Neural crest cell (in vitro differentiated cells): ENCODE data around the gene TMEM229B. TPM values are rescaled to one million over a fixed set of nuclear protein-coding genes. Genes with fewer than 3 reads are reported as not detected.

Source experiments
- DNase-seq: peaks from one replicate; pipeline ENCODE4 v3.0.0; 2021; ENCODE audit warnings: low read depth, mixed read lengths, low spot score
- H3K27ac Mint-ChIP-seq: one replicate; pipeline ENCODE4 v1.8.0; 2021; ENCODE audit warnings: mild to moderate bottlenecking, mixed read lengths; ENCODE audit not compliant: unreplicated experiment
- H3K27me3 Mint-ChIP-seq: 2 replicates; pipeline ENCODE4 v1.8.0; 2021; ENCODE audit warnings: low read depth, mild to moderate bottlenecking, mixed read lengths
- H3K36me3 Mint-ChIP-seq: 2 replicates; pipeline ENCODE4 v1.8.0; 2021; ENCODE audit warnings: low read depth, mild to moderate bottlenecking, mixed read lengths
- H3K4me1 Mint-ChIP-seq: 2 replicates; pipeline ENCODE4 v1.8.0; 2021; ENCODE audit warnings: mixed read lengths
- H3K4me3 Mint-ChIP-seq: one replicate; pipeline ENCODE4 v1.8.0; 2021; ENCODE audit warnings: mild to moderate bottlenecking, mixed read lengths
- H3K9me3 Mint-ChIP-seq: 2 replicates; pipeline ENCODE4 v1.8.0; 2021; ENCODE audit warnings: mixed read lengths
- total RNA-seq: library from RNA; stranded (reverse); gene quantifications from 2 replicates; pipeline ENCODE4 v1.2.1, GENCODE V29; 2021
- TF ChIP-seq, protein P1 (sequence below): fragments of 200-600 bp; sonication (generic); conservative IDR thresholded peaks from 2 replicates; pipeline ENCODE4 v1.5.0; 2021; ENCODE audit warnings: antibody characterized with exemption, mild to moderate bottlenecking

Gene TMEM229B
- total RNA-seq, 1 donor from 2014 or later: 5.2 TPM

DNA sequence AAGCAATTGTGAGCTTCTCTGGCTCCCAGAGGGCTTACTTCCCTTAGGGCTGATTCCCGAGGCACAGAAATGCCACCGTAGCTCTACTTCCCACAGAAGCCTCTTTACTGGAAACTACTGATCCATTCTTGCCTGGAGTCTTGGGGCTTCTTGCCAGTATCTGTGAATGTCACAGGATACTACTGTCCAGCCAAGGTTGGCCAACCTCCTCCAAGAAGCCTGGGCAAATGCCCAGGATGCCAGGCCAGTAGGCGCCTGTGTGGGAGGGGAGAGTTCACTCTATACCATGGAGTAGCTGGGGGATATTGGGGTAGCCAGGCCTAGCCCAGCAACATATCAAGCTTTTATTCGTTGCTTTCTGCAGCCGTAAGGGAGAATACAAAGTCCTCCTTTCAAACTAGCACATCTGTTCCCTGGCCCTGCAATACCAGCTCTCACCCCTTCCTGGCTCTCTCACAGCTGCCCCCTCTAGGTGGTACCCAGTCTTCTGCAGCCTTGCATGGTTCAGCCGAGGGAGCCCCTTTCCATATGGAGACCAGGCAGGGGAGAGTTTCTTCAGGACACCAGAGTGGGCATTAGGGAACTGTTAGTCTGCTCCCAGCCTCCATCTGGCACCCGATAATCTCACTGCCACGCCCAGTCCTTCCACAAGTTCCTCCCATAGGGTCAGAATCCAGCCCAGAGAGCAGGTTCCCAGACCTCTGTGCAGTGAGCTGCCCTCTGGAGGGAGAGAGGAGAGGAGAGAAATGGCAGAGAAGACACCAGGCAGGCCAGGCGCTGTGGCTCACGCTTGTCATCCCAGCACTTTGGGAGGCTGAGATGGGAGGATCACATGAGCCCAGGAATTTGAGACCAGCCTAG is 52.3 kb downstream of the TMEM229B start:
- Mint-ChIP-seq H3K27me3 (peaks cover 3% of the 10 kb centered on the region), H3K9me3 (no peaks in the 10 kb centered on the region), H3K4me3 (no peak overlapping the region), H3K27ac (no peak overlapping the region), H3K4me1 (no peaks in the 10 kb centered on the region), H3K36me3 (no peaks in the 10 kb centered on the region)
- TF ChIP-seq, protein P1, sequence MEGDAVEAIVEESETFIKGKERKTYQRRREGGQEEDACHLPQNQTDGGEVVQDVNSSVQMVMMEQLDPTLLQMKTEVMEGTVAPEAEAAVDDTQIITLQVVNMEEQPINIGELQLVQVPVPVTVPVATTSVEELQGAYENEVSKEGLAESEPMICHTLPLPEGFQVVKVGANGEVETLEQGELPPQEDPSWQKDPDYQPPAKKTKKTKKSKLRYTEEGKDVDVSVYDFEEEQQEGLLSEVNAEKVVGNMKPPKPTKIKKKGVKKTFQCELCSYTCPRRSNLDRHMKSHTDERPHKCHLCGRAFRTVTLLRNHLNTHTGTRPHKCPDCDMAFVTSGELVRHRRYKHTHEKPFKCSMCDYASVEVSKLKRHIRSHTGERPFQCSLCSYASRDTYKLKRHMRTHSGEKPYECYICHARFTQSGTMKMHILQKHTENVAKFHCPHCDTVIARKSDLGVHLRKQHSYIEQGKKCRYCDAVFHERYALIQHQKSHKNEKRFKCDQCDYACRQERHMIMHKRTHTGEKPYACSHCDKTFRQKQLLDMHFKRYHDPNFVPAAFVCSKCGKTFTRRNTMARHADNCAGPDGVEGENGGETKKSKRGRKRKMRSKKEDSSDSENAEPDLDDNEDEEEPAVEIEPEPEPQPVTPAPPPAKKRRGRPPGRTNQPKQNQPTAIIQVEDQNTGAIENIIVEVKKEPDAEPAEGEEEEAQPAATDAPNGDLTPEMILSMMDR: no peak
- no peak for DNase-seq

DNA sequence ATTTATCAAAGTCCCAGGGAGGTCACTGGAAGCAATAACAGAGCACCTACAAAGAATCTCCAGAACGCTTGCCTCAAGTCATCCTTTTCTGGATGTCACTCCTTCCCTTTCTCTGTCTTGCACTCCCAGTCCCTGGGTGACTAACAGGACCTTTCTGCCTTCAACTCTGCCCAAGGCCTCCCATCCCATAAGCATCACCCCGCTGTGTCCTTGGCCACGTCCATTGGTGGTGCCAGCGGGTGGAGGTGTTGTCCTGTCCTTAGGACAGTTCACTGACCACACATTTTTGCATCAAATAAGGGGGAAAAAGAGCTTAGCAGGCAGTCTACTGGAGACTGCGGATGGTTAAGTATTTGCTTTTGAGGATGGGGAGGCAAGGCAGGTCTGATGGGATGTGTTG is 52.9 kb downstream of the TMEM229B start:
- Mint-ChIP-seq H3K27ac (no peak overlapping the region), H3K4me1 (no peaks in the 10 kb centered on the region), H3K4me3 (no peak overlapping the region), H3K9me3 (no peaks in the 10 kb centered on the region), H3K27me3 (peaks cover 3% of the 10 kb centered on the region), H3K36me3 (no peaks in the 10 kb centered on the region)
- no peak for DNase-seq
- TF ChIP-seq, protein P1: no peak

DNA sequence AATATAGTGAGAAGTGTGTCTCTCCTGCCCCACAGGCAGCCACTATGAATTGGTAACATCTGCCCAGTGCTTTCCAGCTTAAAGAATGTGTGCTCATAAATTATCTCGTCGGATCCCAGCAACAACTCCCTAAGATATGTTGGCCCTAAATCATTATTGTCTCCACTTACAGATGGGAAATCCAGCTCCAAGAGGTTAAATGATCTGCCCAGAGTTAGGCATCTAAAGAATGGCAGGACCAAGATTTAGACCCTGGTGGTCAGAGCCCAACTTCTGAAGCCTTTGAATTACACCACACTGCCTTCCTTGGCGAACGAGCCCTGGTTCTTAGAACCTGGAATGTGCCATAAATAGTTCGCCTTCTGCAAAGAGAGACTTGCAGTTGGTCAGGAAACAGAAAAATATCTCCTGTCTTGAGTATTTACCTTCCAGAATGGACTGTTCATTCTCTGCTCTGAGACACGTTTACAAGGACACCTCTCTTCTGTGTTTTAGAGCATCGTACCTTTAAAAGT is 56.4 kb downstream of the TMEM229B start:
- Mint-ChIP-seq H3K4me1 (peaks cover 4% of the 10 kb centered on the region), H3K27me3 (peaks cover 1% of the 10 kb centered on the region), H3K27ac (no peak overlapping the region), H3K9me3 (no peaks in the 10 kb centered on the region), H3K36me3 (no peaks in the 10 kb centered on the region), H3K4me3 (no peak overlapping the region)
- no peak for DNase-seq
- TF ChIP-seq, protein P1: no peak

DNA sequence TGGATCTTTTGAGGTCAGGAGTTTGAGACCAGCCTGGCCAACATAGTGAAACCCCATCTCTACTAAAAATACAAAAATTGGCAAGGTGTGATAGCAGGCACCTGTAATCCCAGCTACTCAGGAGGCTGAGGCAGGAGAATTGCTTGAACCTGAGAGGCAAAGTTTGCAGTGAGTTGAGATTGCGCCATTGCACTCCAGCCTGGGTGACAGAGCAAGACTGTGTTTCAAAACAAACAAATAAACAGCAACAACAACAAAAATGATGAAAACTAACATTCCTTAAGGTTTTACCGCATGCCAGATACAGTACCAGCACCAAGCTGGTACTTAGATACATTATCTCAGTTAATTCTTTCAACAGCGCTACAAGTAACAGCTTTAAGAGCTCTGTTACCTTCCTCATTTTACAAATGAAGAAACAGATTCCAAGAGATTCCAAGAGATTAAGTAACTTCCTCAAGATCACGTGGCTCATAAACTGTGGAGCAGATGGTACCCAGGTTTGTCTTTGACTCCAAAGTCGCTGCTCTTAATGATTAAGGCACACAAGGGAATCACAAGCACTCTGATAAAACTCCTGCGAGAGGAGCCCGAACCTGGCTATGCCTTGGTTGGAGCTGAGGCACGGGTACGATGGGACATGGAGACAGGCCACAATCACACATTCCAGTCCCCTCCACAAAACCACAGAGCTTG is 58.9 kb downstream of the TMEM229B start:
- Mint-ChIP-seq H3K27me3 (no peaks in the 10 kb centered on the region), H3K4me1 (peaks cover 15% of the 10 kb centered on the region), H3K27ac (no peak overlapping the region), H3K9me3 (no peaks in the 10 kb centered on the region), H3K36me3 (no peaks in the 10 kb centered on the region), H3K4me3 (no peak overlapping the region)
- DNase-seq: no peak
- TF ChIP-seq, protein P1: no peak

DNA sequence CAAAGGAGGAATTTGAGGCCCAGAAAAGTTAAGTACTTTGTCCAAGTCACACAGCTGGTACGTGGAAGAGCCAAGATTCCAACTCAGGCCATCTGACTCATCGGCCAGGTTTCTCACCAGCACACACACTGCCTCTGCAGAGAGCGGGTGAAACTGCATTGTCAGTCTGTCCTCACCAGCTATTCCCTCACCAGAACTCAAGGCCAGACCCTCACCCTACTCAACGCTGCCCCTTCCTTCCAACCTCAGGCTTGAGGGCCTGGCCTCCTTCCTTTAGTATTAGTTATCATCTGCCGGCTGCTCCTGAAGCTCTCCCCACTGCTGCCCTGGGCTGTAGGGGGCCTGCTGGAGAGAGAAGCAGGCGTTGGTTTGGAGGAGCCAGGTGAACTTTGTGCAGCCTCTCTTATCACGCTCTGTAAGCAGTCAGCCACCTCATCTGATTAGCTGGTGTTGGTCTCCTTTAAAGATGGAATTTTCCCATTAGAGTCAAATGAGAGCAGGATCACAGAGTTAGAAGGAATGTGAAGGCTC is 60.0 kb downstream of the TMEM229B start:
- Mint-ChIP-seq H3K4me1 (peaks cover 15% of the 10 kb centered on the region), H3K27ac (no peak overlapping the region), H3K9me3 (no peaks in the 10 kb centered on the region), H3K4me3 (no peak overlapping the region), H3K36me3 (no peaks in the 10 kb centered on the region), H3K27me3 (no peaks in the 10 kb centered on the region)
- DNase-seq: no peak
- TF ChIP-seq, protein P1: no peak
